Large intestine (tissue), 3 donors: ENCODE results near the gene ZNF575. TPM values are rescaled to one million over a fixed set of nuclear protein-coding genes. Genes with fewer than 3 reads are reported as not detected.
"Not testable (repeated sequence)": the region's sequence is repeated elsewhere in the genome, so short reads cannot be mapped to it uniquely, and the experiment has no call there.

Source experiments
- DNase-seq, 2 donors: peaks; one replicate each; pipeline versions ENCODE4 v3.0.0 to v3.0.0-alpha.2; 2013
- H3K27ac ChIP-seq: one replicate; pipeline ENCODE4 v1.5.1; 2013; ENCODE audit warnings: low read length
- H3K27me3 ChIP-seq: 2 replicates; pipeline ENCODE4 v1.6.1; 2013; ENCODE audit warnings: low read length; ENCODE audit not compliant: control insufficient read depth, insufficient read depth
- H3K36me3 ChIP-seq: 2 replicates; pipeline ENCODE4 v1.6.1; 2013; ENCODE audit warnings: low read length; ENCODE audit not compliant: control insufficient read depth, insufficient read depth
- H3K4me1 ChIP-seq: one replicate; pipeline ENCODE4 v1.6.1; 2013; ENCODE audit warnings: low read length; ENCODE audit not compliant: control insufficient read depth, insufficient read depth
- H3K4me3 ChIP-seq: one replicate; pipeline ENCODE4 v1.5.1; 2013; ENCODE audit warnings: low read length
- H3K9me3 ChIP-seq: one replicate; pipeline ENCODE4 v1.6.1; 2013; ENCODE audit warnings: mild to moderate bottlenecking, low read depth, low read length, moderate library complexity; ENCODE audit not compliant: control insufficient read depth
- WGBS: methylation state at CpG from one replicate; pipeline ENCODE4 v1.1.5; 2013; ENCODE audit warnings: low lambda C conversion rate; ENCODE audit not compliant: insufficient coverage; 5-methylcytosine and 5-hydroxymethylcytosine counted together
- polyA plus RNA-seq: library from polyadenylated mRNA; unstranded; fragments of 120-200 nt; gene quantifications from one replicate; pipeline ENCODE4 v1.2.1, GENCODE V29; 2013

The ZNF575 gene
- polyA plus RNA-seq, 1 donor, result 4.0 TPM

GRCh38 chr19:43544077-43544476, 11.1 kb downstream of the ZNF575 start:
- Histone ChIP-seq H3K4me3 (no peak overlapping the region), H3K4me1 (no peaks in the 10 kb centered on the region), H3K36me3 (peaks cover 51% of the 10 kb centered on the region), H3K27me3 (no peaks in the 10 kb centered on the region), H3K9me3 (no peaks in the 10 kb centered on the region), H3K27ac (no peak overlapping the region)
- no peak for DNase-seq
- no CpG with 5 or more reads among the region's 9 CpGs for WGBS

DNA sequence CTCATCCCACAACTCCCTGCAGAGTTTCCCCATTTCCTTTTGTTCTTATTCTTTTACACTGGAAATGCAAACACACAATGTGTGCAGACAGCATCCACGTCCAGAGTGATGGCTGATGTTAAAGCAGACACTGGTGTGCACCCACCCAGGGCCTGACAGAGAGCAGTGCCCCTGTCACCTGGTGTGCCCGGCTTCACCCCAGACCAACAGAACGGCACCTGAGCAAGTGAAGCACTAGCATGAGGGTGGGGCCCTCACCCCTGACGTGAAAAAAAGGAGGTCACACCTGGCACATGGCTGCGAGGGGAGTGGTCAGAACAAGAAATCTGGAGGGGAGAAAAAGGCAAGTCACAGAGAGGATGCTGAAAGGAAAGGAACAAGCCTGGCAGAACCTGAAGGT, 12.3 kb downstream of the ZNF575 start:
- Histone ChIP-seq H3K4me3 (no peak overlapping the region), H3K4me1 (no peaks in the 10 kb centered on the region), H3K27me3 (no peaks in the 10 kb centered on the region), H3K9me3 (no peaks in the 10 kb centered on the region), H3K36me3 (peaks cover 53% of the 10 kb centered on the region), H3K27ac (no peak overlapping the region)
- WGBS, result 80% methylated on average over 1 of the region's 5 CpGs
- no peak for DNase-seq

DNA sequence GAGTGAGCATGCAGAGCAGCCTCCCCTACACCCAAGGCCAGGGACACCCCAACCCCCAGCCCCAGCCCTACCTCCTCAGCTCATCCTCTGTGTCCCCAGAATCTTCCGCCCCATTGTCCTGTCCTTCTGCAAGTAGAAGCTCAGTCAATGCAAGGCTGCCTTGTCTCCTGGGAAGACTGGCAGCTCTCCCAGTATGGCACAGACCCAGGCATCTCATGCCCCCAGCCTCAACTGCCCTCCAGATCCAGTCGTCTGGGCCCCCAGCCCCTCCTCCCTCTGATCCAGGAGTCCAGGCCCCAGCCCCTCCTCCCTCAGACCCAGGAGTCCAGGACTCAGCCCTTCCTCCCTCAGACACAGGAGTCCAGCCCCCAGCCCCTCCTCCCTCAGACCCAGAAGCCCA, 13.0 kb downstream of the ZNF575 start:
- no peaks in the 10 kb centered on the region for H3K9me3 ChIP-seq
- H3K27me3 ChIP-seq, result no peaks in the 10 kb centered on the region
- no peak overlapping the region for H3K4me3 ChIP-seq
- no peaks in the 10 kb centered on the region for H3K4me1 ChIP-seq
- H3K27ac ChIP-seq, result no peak overlapping the region
- H3K36me3 ChIP-seq, result peaks cover 55% of the 10 kb centered on the region
- WGBS, result no CpG with 5 or more reads among the region's 2 CpGs
- no peak for DNase-seq

DNA sequence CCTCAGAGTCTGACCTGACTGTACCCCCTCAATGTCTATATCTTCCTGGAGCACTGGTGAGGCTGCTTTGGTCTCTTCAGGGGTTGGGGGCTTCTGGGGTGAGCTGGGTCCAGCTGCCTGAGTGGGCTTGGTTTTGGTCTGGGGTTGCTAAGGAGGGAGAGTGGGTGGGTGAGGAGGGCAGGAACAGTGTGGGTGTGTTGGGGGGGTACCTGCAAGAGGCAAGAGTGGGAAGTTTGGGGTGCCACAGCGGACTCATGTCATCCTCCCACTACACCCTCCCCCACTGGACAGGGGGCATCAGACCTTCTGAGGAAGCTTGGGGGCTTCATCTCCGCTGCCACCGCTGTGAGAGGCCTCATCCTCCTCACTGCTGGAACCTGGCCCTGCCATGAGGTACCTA, 13.6 kb downstream of the ZNF575 start:
- DNase-seq, result no peak
- H3K36me3 ChIP-seq, result peaks cover 57% of the 10 kb centered on the region
- no peaks in the 10 kb centered on the region for H3K9me3 ChIP-seq
- no peaks in the 10 kb centered on the region for H3K4me1 ChIP-seq
- H3K4me3 ChIP-seq, result no peak overlapping the region
- WGBS, result no CpG with 5 or more reads among the region's 3 CpGs
- no peak overlapping the region for H3K27ac ChIP-seq
- H3K27me3 ChIP-seq, result no peaks in the 10 kb centered on the region

- H3K36me3 ChIP-seq, result peaks cover 56% of the 10 kb centered on the region
- not testable (repeated sequence) for DNase-seq, H3K9me3 ChIP-seq, H3K27me3 ChIP-seq, H3K27ac ChIP-seq, H3K4me3 ChIP-seq, H3K4me1 ChIP-seq
- WGBS, result no CpG with 5 or more reads among the region's 24 CpGs
Observed at GRCh38 chr19:43547926-43548325, 14.9 kb downstream of the ZNF575 start.

GRCh38 chr19:43548706-43549105, 15.7 kb downstream of the ZNF575 start:
- 100% methylated on average over 1 of the region's 2 CpGs for WGBS
- DNase-seq, result no peak
- no peak overlapping the region for H3K4me3 ChIP-seq
- no peaks in the 10 kb centered on the region for H3K27me3 ChIP-seq
- H3K4me1 ChIP-seq, result no peaks in the 10 kb centered on the region
- peaks cover 58% of the 10 kb centered on the region for H3K36me3 ChIP-seq
- no peaks in the 10 kb centered on the region for H3K9me3 ChIP-seq
- H3K27ac ChIP-seq, result no peak overlapping the region

DNA sequence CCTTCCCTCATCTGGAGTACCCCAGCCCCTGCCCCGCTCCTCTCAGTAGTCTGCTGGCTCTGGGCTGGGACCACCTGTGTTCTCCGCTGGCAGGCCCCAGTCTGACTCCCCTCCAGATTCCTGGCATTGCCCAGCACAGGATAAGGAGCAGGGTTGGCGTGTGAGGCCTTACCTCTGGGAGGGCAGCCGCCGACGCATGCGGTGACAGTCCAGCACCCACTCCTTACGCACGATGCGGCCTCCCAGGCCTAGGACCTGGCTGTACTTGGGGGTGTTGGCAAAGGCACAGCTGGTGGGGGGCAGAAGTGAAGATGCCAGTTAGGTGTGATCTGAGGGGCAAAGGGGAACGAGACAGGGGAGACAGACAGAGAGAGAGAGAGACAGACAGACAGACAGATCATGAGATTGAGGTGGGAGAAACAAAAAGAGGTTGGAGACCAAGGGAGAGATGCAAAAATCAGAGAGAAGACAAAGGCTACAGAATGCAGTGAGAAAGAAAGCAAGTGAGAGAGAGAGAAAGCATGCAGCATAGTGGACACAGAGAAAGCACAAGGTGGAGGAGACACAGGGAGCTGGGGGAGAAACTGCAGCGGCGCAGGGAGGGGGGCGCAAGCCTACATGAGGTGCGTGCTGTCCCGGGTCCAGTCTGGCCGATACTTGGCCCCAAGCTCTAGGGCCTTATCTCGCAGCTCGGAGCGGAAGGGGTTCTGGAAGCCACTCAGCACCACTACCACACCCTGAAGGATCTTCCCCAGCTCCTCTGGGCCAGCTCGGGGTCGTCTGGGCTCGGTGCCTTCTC, 18.6 kb downstream of the ZNF575 start:
- 0% methylated on average over 1 of the region's 23 CpGs for WGBS
- Histone ChIP-seq H3K4me1 (no peaks in the 10 kb centered on the region), H3K4me3 (no peak overlapping the region), H3K27ac (no peak overlapping the region), H3K27me3 (no peaks in the 10 kb centered on the region), H3K36me3 (peaks cover 55% of the 10 kb centered on the region), H3K9me3 (no peaks in the 10 kb centered on the region)
- no peak for DNase-seq

- no CpG with 5 or more reads among the region's 3 CpGs for WGBS
- H3K9me3 ChIP-seq, result no peaks in the 10 kb centered on the region
- peaks cover 53% of the 10 kb centered on the region for H3K36me3 ChIP-seq
- DNase-seq, result no peak
- no peaks in the 10 kb centered on the region for H3K27me3 ChIP-seq
- no peaks in the 10 kb centered on the region for H3K4me1 ChIP-seq
- H3K4me3 ChIP-seq, result no peak overlapping the region
- H3K27ac ChIP-seq, result no peak overlapping the region
Observed at GRCh38 chr19:43552198-43552450, 19.1 kb downstream of the ZNF575 start.

DNA sequence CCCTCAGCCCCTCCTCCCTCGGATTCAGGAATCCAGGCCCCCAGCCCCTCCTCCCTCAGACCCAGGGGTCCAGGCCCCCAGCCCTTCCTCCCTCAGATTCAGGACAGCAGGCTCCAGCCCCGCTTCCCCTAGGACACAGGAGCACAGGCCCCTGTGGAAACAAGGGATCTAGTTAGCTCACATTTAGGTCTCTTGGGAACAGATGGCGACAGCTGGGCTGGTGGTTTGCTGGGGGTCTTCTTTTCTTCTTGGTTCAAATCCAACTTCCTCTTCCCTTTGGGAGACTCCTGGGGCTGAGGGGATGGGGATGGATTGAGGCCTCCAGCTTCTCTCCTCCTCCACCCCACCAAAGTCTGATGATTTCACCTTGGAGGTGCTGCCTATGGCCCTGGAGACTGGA, 19.6 kb downstream of the ZNF575 start:
- H3K36me3 ChIP-seq, result peaks cover 57% of the 10 kb centered on the region
- no peaks in the 10 kb centered on the region for H3K27me3 ChIP-seq
- no peak overlapping the region for H3K27ac ChIP-seq
- H3K4me1 ChIP-seq, result no peaks in the 10 kb centered on the region
- no peak overlapping the region for H3K4me3 ChIP-seq
- no peaks in the 10 kb centered on the region for H3K9me3 ChIP-seq
- no CpG with 5 or more reads among the region's 3 CpGs for WGBS
- DNase-seq, result no peak

DNA sequence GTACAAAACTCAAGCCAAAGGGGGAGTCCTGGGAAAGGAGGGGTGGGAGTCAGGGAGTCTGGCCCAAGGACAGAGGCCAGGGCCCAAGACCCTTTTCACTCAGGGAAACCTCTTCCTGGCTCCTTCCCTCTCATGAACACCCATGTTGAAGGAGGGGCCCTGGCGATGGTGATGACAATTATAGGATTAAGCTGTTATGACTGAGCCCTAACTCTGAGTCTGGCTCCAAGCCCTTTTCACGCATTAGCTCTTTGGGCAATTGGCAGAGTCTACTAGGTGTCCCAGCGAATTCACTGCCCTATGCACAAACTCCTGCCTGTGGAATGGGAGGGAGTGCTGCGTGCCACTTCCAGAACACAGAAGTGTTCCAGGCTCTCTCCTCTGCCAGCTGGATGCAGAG, 20.7 kb downstream of the ZNF575 start:
- DNase-seq, result no peak
- Histone ChIP-seq H3K4me3 (no peak overlapping the region), H3K9me3 (no peaks in the 10 kb centered on the region), H3K27ac (no peak overlapping the region), H3K36me3 (peaks cover 62% of the 10 kb centered on the region), H3K4me1 (no peaks in the 10 kb centered on the region), H3K27me3 (no peaks in the 10 kb centered on the region)
- WGBS, result no CpG with 5 or more reads among the region's 4 CpGs

DNA sequence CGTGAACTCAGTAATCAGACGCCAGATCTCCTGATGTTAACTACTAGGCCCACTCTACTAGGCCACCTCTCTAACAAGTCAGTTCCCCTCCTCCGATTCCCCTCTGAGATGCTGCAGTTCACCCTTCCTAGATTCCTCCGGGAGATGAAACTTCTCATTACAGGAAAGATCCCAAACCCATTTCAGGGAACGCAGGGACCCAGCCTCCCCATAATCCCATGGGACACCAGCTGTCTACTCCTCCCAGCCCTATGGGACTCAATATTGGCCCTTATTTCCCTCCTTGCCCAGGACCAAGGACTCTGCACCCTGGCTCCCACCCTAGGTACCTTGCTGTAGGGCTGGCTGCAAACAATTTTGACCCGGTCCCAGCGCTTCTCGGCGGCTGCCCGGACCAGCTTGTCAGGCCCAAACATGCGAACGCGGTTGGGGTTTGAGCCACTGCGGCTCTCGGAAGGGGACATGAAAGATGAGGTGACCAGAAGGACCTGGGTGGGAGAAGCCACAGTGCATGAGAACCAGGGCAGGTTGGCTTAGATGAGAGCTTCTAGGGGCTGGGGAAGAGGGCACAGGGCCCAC, 21.4 kb downstream of the ZNF575 start:
- Histone ChIP-seq H3K4me3 (no peak overlapping the region), H3K4me1 (no peaks in the 10 kb centered on the region), H3K27ac (no peak overlapping the region), H3K9me3 (no peaks in the 10 kb centered on the region), H3K36me3 (peaks cover 62% of the 10 kb centered on the region), H3K27me3 (no peaks in the 10 kb centered on the region)
- DNase-seq, result no peak
- no CpG with 5 or more reads among the region's 15 CpGs for WGBS
